GM19452 (cell line): Measurements from ENCODE around the gene FAM193A.
"Not testable (repeated sequence)": the region's sequence is repeated elsewhere in the genome, so short reads cannot be mapped to it uniquely, and the experiment has no call there.

Source experiments
- ATAC-seq: cut with Tn5 transposase; IDR thresholded peaks from one replicate; pipeline ENCODE4 v1.9.1; 2021; ENCODE audit not compliant: unreplicated experiment

The FAM193A gene

DNA sequence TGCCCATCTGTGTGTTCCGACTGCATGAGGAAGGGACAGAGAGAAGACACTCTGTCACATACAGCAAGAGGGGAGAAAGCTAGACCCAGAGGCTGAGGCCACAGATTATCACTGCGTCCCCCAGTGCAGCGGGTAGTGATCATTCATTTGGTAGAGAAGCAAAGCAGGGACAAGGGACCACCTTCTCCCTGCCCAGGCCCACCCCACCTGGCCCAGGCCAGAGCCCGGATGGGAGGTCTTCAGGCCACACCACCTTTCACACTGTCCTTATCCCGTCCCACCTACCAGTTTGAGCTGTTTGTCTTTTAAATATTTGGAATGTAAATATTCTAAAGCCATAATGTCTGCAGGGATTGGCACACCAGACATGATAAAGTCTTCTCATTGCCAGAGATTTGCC, 209.1 kb downstream of the FAM193A start:
- no peak for ATAC-seq

- peak; percentile 96 for ATAC-seq
These were observed 209.7 kb downstream of the FAM193A start for GRCh38 chr4:2745981-2746806.

DNA sequence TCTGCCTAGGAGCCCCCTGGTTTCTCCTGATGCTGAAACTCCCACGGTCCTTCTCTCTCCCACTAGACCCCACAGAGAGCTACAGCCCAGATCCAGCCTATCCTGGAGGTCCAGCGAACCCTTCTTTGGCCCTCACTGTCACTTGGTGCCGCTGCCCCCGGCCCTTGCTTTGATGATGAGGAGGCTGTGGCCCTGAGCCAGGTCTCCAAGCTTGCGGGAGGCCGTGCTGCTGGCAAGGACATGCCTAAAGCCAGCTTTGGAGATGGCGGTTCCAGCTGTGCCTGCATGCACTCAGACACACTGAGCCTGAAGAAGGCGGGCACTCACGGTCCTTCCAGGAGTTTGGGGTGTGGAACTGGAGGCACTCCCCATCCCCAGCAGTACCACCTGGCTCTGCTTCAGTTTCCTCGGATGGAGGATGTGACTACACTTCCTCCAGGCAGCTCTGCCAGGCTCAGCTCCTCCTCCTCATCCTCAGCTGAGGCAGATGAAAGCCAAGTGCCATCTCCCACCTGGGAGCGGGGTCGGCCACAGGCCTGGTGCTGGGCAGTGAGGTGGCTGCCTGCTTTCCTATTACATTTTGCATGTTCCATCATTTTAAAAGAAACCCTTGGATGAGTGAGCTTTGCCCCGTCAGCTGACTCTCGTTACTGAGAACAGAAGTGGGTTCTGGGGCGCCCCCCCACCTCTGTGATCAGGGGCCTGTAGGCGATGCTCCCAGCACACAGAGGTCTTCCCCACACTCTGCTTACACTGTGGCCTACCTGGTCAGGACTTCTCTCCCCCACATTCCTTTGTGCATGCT, 210.6 kb downstream of the FAM193A start:
- no peak for ATAC-seq

- ATAC-seq: no peak
These were observed 214.5 kb downstream of the FAM193A start for GRCh38 chr4:2750719-2751605.

DNA sequence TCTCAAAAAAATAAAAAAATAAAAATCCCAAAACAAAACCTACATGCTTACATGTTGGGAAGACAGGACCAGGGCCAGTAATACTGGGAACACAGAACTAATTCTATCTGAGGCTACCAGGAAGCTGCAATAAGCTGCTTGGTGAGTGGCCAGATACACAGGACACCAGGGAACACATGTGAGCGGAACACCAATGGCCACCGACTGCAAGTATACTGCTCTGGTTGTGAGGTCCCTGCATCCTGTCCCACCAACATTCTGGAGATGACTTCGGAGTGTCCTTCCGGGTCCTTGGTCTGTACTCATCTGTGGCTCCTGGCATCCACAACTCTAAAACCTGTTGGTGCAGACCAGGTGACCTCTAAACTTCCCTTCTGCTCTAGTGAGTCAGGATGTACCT, 217.0 kb downstream of the FAM193A start:
- ATAC-seq: no peak

GRCh38 chr4:2754848-2755819, 218.7 kb downstream of the FAM193A start:
- ATAC-seq: no peak

- peak; percentile 67 for ATAC-seq
These were observed 219.6 kb downstream of the FAM193A start, which contains the start of gene TNIP2 for GRCh38 chr4:2755821-2756690. TSS of gene TNIP2 (minus strand) at chr4:2756336. CDS start at chr4:2756289, 47 bp downstream.

- ATAC-seq: no peak
These were observed 220.4 kb downstream of the FAM193A start for GRCh38 chr4:2756691-2757350.

- ATAC-seq: no peak
These were observed 221.0 kb downstream of the FAM193A start for GRCh38 chr4:2757426-2757825.

DNA sequence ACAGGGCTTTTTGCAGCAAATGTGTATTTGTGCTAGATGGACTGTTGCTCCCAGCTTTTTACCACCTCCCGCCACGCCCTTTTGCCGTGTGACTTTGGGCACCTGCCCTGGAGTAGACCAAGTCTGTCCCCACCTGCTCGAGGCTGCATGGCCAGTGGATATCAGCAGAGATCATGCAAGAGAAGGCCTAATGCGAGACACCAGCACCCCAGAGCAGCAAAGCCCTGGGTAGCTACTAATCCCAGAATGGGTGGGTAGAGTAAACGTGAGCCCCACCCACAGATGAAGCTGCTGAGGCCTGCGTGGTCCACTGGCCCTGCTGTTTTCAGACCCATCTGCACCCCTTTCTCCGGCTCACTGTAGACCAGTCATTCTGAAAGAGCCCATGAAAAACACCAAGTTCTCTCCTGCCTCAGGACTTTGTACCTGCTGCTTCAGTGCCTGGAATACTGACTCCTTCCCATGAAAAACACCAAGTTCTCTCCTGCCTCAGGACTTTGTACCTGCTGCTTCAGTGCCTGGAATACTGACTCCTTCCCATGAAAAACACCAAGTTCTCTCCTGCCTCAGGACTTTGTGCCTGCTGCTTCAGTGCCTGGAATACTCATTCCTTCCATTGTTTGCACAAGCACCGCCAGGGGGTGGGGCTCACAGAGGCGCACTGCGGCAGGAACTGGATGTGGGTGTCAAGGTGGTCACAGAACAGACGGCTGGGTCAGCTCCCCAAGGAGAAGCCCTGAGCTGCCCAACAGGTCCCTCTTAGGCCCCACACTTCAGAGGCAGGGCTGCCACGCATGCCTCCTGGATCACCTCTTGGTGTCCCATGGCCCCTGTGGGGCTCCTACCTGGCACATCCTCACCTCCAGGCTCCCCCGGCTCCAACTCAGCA, 224.8 kb downstream of the FAM193A start:
- ATAC-seq: no peak

DNA sequence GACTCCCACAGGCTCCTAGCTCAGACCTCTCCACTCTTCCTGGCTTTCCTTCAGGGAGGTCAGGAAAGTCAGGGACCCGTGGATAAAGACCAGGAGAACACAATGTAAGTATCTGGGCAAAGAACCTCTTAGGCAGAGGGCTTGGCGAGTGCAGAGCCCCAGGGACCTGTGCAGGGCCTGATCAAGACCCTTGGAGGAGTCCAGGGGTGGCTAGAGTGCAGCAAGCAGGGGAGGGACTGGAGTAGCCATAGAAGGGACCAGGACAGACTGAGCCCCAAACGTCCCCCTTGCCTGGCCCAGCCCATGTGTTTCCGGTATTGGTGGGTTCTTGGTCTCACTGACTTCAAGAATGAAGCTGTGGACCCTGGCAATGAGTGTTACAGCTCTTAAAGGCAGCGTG, 225.6 kb downstream of the FAM193A start:
- ATAC-seq: no peak

- not testable (repeated sequence) for ATAC-seq
These were observed 226.3 kb downstream of the FAM193A start for GRCh38 chr4:2762486-2763370.

DNA sequence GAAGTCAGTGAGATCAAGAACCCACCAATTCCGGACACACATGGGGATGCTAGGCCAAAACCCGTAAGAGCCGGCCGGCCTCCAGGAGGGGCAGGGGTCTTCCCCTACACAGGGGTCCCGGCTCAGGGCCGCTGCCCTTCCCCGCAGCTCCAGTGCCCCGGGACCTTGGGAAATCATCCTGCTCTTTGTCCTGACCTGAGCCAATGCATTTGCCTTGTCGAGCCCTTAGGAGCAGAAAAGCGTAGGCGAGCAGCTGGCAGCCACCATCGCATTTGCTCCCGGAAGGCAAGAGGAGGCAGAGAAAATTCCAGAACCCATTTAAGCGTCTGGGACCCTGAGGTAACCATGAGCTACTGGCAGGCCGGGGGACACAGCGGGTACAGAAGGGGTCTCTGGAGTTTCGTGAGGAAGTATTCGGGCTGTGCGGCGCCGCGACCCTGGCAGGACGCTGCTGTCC, 227.1 kb downstream of the FAM193A start:
- no peak for ATAC-seq

GRCh38 chr4:2765832-2766526, 229.5 kb downstream of the FAM193A start:
- ATAC-seq: no peak

DNA sequence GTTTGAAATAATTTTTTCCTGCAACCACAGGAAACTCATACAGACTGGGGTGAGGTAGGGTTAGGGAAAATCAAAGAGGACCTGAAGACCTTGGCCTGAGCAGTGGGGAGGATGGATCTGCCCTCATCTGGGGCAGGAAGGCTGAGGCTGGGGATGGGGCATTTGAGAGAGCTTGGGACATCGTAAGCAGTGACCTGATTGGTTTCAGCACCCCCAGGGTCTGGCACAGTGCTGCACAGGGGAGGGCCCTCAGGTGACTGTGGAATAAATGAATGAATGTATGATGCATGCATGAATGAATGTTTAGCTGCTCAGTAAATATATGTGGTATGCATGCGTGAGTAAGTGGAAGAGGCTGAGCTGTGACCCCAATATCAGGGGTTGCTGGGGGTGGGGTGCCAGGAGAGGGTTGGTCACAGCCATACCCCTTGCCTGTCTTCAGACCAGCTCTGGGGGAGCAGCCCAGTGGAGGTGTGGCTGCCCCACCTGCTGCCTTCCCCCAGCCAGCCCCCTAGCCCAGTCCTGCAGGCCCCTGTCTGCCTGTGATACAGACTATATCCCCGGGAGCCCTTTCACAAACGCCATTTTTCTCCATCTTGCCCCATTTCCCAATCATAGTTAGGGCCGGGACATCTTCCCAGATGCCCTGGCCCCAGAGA, 230.7 kb downstream of the FAM193A start:
- ATAC-seq: no peak
